Stimulated activated CD4-positive, alpha-beta T cell treated with anti-CD3 and anti-CD28 coated beads, TNF-alpha, amount 100 ng/mL, for 48 hours (primary cell): ENCODE results near the gene NADSYN1.
A peak's percentile ranks its signal among the peaks of the same experiment; 100 is the strongest.

Experiments
- DNase-seq, 3 donors: peaks; one replicate each; pipeline ENCODE4 v3.0.0-alpha.2; 2020; ENCODE audit warnings: low read depth in 3 of 3

The NADSYN1 gene

DNA sequence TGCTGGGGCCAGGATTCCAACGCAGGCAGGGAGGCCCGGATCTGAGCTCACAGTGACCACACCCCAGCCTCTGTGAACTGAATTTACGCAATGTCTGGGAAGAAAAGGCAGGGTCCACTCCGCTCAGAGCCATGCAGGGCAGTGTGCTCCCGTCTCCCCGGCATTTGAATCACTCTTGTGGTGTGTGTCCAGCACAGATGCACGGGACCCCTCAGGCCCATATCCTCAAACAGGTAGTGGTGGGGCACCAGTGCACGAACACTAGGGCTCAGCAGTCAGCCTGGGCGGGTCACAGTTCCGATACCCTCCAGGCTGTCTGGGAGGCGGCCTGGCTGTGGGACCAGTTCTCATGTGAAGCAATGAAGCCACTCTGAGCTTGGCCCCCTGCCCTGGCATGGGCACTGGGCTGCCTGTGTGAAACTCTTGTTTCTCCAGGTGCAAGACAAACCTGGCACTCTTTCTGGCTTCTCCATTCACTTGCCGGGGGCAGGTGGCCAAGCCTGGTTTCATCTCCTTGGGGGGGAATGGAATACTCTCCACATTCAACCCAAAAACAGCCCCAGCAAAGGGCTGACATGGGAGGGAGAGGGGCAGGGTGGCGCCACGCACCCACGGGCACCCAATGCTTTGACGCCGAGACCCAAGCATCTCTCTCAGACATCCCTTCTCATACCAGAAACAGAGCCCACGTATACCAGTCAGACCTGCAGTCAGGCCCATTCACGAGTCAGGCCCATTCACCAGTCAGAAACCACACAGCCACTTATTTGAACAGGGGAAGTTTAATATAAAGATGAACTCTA is 19.2 kb upstream of the NADSYN1 start:
- no peak for DNase-seq

GRCh38 chr11:71434576-71435130 is 18.4 kb upstream of the NADSYN1 start:
- DNase-seq = no peak

- no peak for DNase-seq
Observed at GRCh38 chr11:71435278-71435951, 17.6 kb upstream of the NADSYN1 start.

DNA sequence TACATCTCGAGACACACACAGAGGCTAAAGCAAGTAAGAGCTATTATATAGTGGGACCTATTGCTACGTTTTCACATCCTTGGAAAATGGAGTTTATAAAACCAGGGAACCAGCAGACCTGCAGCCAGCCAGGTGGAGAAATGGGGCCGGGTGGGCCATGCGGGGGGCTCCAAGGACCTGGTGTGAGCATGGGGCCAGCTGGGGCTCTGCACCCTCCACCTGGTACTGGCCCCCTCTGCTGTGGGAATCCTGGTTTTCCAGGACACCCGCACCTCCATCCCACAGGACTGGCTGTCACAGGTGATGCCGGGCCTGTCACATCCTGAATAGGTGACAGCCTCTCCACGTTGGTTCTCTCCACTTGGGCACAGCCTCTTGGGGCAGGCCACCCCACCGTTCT is 16.1 kb upstream of the NADSYN1 start:
- no peak for DNase-seq

DNA sequence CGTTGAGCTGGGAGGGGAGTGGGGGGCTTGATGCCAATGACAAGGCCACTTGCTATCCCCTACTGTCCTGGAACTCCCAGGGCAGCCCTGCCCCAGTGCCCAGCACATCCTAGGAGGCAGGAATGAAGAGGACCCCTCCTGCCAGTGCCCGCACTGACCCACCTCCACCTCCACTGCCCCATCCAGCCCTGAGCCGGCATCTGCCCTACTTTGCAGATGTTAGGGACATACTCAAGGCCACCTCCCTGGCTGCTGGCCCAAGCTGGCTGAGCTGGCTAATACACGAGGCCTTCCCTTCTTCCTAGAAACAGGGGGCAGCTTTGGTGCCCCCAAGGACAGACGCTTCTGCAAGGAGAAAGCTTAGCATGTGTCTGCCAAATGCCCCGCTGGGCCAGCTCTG is 15.6 kb upstream of the NADSYN1 start:
- DNase-seq = no peak

DNA sequence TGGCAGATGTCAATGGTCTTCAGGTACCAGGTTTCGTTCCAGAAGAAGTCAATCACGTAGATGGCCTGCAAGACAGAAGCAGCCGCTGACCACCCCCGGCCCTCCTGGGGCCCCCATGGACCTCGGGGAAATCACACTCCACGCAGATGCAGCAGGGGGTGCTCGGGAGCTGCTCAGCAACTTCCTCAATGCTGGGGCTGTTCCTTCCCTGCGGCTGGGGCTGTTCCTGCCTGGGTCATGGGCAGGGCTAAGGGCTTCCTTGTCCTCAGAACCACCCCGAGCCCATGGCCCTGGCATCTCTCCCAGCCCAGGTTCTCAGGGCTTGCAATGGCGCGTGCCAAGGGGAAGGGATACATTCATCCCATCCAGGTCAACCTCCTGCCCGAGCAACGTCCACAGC is 15.1 kb upstream of the NADSYN1 start:
- no peak for DNase-seq

DNA sequence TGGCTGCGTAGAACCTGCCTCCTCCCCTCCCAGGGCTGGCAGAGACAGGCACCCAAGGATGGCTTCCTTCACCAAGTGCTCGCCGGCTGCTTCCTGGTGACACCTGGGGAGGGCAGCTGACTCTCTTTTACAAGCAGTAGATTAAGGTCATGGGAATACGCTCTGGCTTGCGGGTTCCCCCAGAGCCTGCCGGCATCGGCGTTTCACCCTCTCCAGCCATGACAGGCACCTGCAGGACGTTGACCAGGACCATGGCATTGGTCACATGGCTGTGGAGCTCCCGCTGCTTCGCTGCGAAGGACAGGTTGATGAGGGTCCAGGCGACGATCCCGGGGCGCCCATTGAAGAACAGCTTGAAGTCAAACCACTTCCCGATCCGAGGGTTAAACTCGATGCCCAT is 14.4 kb upstream of the NADSYN1 start:
- no peak for DNase-seq

GRCh38 chr11:71440021-71440755 is 12.8 kb upstream of the NADSYN1 start:
- DNase-seq = no peak

GRCh38 chr11:71441251-71441650 is 11.8 kb upstream of the NADSYN1 start:
- no peak for DNase-seq

- no peak for DNase-seq
Observed at GRCh38 chr11:71442123-71442522, 10.9 kb upstream of the NADSYN1 start.

DNA sequence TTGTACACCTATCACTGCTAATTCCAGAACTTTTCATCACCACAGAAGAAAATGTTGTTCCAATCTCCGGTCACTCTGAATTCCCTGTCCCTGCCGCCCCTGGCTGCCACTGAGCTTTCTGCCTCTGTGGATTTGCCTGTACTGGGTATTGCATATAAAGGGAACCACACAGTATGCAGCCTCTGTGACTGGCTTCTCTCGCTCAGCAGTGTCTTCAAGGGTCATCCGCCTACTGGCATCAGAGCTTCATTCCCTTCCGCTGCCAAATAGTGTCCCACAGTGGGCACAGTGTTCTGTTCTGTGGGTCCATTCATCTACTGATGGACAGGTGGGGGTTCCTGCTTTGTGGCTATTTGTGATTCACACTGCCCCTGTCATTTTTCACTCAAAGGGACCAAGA is 10.1 kb upstream of the NADSYN1 start:
- no peak for DNase-seq

GRCh38 chr11:71443736-71444445 is 9.1 kb upstream of the NADSYN1 start:
- DNase-seq = no peak

DNA sequence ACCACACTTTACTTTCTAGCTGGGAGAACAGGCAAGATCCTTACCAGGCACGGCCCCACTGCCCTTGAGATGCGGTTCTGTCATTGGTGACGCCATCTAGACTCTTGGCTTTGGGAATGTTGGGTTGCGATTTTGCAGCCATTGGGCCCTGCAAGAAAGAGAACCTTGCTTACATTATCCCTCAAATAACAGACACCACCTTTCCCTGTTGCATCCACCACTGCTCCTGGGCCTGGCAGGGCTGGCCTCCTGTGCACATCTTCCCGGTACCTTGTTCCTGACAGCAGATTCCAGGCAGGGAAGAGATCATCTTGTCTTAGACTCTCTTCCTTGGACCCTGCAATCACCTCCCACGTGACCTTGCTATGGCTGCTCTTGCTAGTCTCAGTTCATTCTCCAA is 8.2 kb upstream of the NADSYN1 start:
- DNase-seq = no peak

GRCh38 chr11:71446150-71446549 is 6.9 kb upstream of the NADSYN1 start:
- no peak for DNase-seq

GRCh38 chr11:71446942-71447688 is 5.9 kb upstream of the NADSYN1 start:
- DNase-seq = no peak

- peak in 1 of 3 donors; percentile 33 for DNase-seq
Observed at GRCh38 chr11:71447791-71448256, 5.2 kb upstream of the NADSYN1 start.

- DNase-seq = peak; percentile 87 to 92 (median 92)
Observed at GRCh38 chr11:71448257-71449171, 4.5 kb upstream of the NADSYN1 start, which contains the start of gene DHCR7. TSS of gene DHCR7 (minus strand) at chr11:71448393. CDS start at chr11:71444952, 3,441 bp downstream.

DNA sequence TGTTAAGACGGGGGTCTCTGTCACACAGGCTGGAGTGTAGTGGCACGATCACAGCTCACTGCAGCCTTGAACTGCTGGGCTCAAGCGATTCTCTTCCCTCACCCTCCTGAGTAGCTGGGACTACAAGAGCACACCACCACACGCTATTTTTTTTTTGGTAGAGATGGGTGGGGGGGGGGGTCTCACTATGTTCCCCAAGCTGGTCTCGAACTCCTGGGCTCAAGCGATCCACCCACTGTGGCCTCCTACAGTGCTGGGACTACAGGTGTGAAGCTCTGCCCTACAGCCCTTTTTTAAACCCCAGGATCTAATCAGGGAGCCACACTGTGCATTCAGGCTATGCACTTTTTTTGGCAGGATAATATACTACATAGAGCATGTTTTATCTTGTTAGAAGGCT is 3.4 kb upstream of the NADSYN1 start:
- no peak for DNase-seq

DNA sequence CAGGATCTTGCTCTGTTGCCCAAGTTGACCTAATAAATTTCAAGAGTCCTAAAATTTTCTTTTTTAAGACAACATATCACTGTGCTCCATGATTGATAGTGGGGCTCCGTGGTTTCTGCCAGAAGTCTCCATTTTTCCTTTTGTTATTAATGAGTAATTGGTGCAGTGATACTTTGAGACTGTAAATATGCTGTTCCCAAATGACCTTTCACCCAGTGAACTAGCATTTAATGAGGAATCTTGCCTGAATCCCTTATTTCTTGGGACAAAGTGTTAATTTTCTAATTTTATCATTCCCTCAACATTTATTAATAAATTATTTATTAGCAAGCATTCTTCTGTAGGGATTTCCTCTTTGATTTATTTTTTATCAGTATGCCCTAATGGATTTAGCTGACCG is 2.5 kb upstream of the NADSYN1 start:
- no peak for DNase-seq

- no peak for DNase-seq
Observed at GRCh38 chr11:71450939-71451338, 2.1 kb upstream of the NADSYN1 start.
